Measurements from ENCODE around the gene VCAN. TPM values are rescaled to one million over a fixed set of nuclear protein-coding genes. Genes with fewer than 3 reads are reported as not detected.

The VCAN gene
- total and polyA plus RNA-seq, 2 donors (not counting 1 experiment from before 2014, with no cell fraction given), result 2.0 TPM; not detected in 1

DNA sequence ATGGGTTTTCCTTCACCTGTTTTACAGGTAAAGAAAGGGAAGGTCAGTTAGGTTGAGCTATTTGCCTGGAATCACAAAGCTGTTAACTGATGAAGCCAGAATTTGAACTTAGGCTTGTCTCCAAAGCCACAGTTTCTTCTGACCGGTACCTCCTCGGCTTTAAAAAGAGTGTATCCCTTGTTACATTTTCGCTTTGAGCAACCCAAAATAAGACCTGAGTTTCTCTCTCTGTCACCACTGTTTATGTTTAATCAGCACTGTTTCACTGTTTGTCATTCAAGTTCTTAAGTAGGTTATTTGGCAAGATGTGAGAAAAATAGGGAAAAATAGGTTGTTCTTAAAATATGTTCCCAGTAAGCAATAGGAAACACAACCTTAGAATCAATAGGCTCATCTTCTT lies 84.6 kb downstream of the VCAN start:
- H3K27ac Mint-ChIP-seq, result no peak overlapping the region
- H3K27me3 ChIP-seq (replicated peaks in 1 of 4; ENCODE audit: control extremely low read depth in 1 of 4, control insufficient read depth in 3 of 4, insufficient read depth in 4 of 4, low read length in 3 of 4), result peaks cover 0 to 3% (median 0%) of the 10 kb centered on the region in 4 experiments
- H3K4me1 Mint-ChIP-seq, result no peaks in the 10 kb centered on the region
- no peaks in the 10 kb centered on the region for H3K36me3 ChIP-seq (replicated peaks in 1 of 2; ENCODE audit: control extremely low read depth in 1 of 2, control insufficient read depth in 1 of 2, extremely low read depth in 1 of 2, insufficient read depth in 2 of 2, low read length in 1 of 2)
- no peak overlapping the region for H3K27ac ChIP-seq (ENCODE audit: low read length in 2 of 2)
- no peaks in the 10 kb centered on the region for H3K27me3 Mint-ChIP-seq
- intact Hi-C loops (cut with micrococcal nuclease), result no loop called here
- H3K4me2 ChIP-seq (replicated peaks; ENCODE audit: low read depth, low read length, poor library complexity, severe bottlenecking), result no peak overlapping the region
- H3K4me1 ChIP-seq (ENCODE audit: control insufficient read depth in 2 of 2, insufficient read depth in 2 of 2, low read length in 2 of 2), result no peaks in the 10 kb centered on the region
- TF ChIP-seq, protein P1, sequence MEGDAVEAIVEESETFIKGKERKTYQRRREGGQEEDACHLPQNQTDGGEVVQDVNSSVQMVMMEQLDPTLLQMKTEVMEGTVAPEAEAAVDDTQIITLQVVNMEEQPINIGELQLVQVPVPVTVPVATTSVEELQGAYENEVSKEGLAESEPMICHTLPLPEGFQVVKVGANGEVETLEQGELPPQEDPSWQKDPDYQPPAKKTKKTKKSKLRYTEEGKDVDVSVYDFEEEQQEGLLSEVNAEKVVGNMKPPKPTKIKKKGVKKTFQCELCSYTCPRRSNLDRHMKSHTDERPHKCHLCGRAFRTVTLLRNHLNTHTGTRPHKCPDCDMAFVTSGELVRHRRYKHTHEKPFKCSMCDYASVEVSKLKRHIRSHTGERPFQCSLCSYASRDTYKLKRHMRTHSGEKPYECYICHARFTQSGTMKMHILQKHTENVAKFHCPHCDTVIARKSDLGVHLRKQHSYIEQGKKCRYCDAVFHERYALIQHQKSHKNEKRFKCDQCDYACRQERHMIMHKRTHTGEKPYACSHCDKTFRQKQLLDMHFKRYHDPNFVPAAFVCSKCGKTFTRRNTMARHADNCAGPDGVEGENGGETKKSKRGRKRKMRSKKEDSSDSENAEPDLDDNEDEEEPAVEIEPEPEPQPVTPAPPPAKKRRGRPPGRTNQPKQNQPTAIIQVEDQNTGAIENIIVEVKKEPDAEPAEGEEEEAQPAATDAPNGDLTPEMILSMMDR (IDR thresholded peaks at IDR 0.05), result no peak
- no peak for TF ChIP-seq EZH2 (IDR thresholded peaks at IDR 0.05; ENCODE audit: borderline replicate concordance, insufficient read depth, low read depth, low read length, poor library complexity, severe bottlenecking)
- no peaks in the 10 kb centered on the region for H3K9me3 ChIP-seq (ENCODE audit: control extremely low read depth in 1 of 3, control insufficient read depth in 2 of 3, insufficient read depth in 1 of 3, low read length in 2 of 3)
- ATAC-seq (ENCODE audit: low read depth) (no peak), DNase-seq (no peak)
- 71% methylated on average over 3 of the region's 3 CpGs for WGBS (ENCODE audit: insufficient coverage)
- no peaks in the 10 kb centered on the region for H4K20me1 ChIP-seq (ENCODE audit: control insufficient read depth, insufficient read depth, low read length, poor library complexity, severe bottlenecking)
- H3K79me2 ChIP-seq (ENCODE audit: control insufficient read depth, insufficient read depth, low read length), result no peaks in the 10 kb centered on the region
- H3K4me3 ChIP-seq (ENCODE audit: control extremely low read depth in 1 of 5, extremely low read depth in 1 of 5, insufficient read depth in 1 of 5, low read depth in 2 of 5, low read length in 4 of 5), result no peak overlapping the region
- no peaks in the 10 kb centered on the region for H3K9me3 Mint-ChIP-seq (ENCODE audit: insufficient read depth)
- no peak overlapping the region for H2AFZ ChIP-seq (ENCODE audit: insufficient read depth, low read depth, low read length, poor library complexity, severe bottlenecking)
- H3K4me3 Mint-ChIP-seq, result no peak overlapping the region
- no peak overlapping the region for H3K9ac ChIP-seq (ENCODE audit: low read length)
- POLR2A ChIA-PET, result no interaction called here
- CTCF ChIA-PET, result no interaction called here

DNA sequence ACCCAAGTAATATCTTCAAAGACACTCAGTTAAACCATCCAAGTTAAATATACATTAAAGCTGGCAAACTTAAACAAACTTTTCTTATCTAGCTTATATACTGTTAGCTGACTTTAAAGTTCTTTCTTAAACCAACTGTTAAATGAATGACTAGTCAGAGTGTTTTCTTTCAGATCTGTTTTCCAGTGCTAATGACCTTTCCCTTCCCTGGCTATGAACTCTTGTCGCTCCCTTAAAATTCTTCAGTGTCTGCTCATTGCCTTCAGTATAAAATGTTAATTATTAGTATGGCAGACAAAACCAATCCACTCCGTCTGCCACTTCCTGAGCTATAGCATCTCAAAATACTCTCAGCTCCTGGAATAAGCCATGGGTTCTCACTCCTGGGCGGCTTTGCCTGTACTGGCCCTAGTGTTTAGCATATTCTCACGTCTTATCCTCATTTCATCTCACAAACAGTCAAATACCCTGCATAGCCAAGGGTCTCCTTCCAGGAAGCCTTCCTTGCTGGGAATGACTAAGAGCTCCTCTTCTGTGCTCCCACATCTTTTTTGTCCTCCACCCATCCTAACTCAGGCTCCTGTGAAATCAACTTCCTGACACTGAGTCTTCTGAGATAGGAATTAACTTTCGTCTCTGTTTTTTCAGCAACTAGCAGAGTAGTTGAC lies 87.7 kb downstream of the VCAN start:
- Histone ChIP-seq H3K4me2 (replicated peaks; ENCODE audit: low read depth, low read length, poor library complexity, severe bottlenecking) (no peak overlapping the region), H3K4me1 (ENCODE audit: control insufficient read depth in 2 of 2, insufficient read depth in 2 of 2, low read length in 2 of 2) (no peaks in the 10 kb centered on the region), H3K9me3 (ENCODE audit: control extremely low read depth in 1 of 3, control insufficient read depth in 2 of 3, insufficient read depth in 1 of 3, low read length in 2 of 3) (no peaks in the 10 kb centered on the region), H2AFZ (ENCODE audit: insufficient read depth, low read depth, low read length, poor library complexity, severe bottlenecking) (no peak overlapping the region), H3K79me2 (ENCODE audit: control insufficient read depth, insufficient read depth, low read length) (no peaks in the 10 kb centered on the region), H4K20me1 (ENCODE audit: control insufficient read depth, insufficient read depth, low read length, poor library complexity, severe bottlenecking) (no peaks in the 10 kb centered on the region), H3K4me3 (ENCODE audit: control extremely low read depth in 1 of 5, extremely low read depth in 1 of 5, insufficient read depth in 1 of 5, low read depth in 2 of 5, low read length in 4 of 5) (no peak overlapping the region), H3K36me3 (replicated peaks in 1 of 2; ENCODE audit: control extremely low read depth in 1 of 2, control insufficient read depth in 1 of 2, extremely low read depth in 1 of 2, insufficient read depth in 2 of 2, low read length in 1 of 2) (no peaks in the 10 kb centered on the region), H3K27me3 (replicated peaks in 1 of 4; ENCODE audit: control extremely low read depth in 1 of 4, control insufficient read depth in 3 of 4, insufficient read depth in 4 of 4, low read length in 3 of 4) (peaks cover 0 to 3% (median 0%) of the 10 kb centered on the region in 4 experiments), H3K9ac (ENCODE audit: low read length) (no peak overlapping the region), H3K27ac (ENCODE audit: low read length in 2 of 2) (no peak overlapping the region)
- Mint-ChIP-seq H3K4me1 (no peaks in the 10 kb centered on the region), H3K9me3 (ENCODE audit: insufficient read depth) (no peaks in the 10 kb centered on the region), H3K4me3 (no peak overlapping the region), H3K27ac (no peak overlapping the region), H3K27me3 (peaks cover 16% of the 10 kb centered on the region)
- ATAC-seq (ENCODE audit: low read depth) (no peak), DNase-seq (no peak)
- no peak for TF ChIP-seq EZH2 (IDR thresholded peaks at IDR 0.05; ENCODE audit: borderline replicate concordance, insufficient read depth, low read depth, low read length, poor library complexity, severe bottlenecking)
- TF ChIP-seq, protein P1 (IDR thresholded peaks at IDR 0.05), result no peak
- POLR2A ChIA-PET, result no interaction called here
- intact Hi-C loops (cut with micrococcal nuclease), result no loop called here
- CTCF ChIA-PET, result interaction anchor here (0.9 to 1.6 kb wide), 2 partner anchors 918 to 1209 kb away, joined by 3 to 6 read pairs; no protein-coding TSS in a partner anchor
- 90% methylated on average over 3 of the region's 5 CpGs for WGBS (ENCODE audit: insufficient coverage)

All from B cell (primary cell).